Measurements from ENCODE around the gene ZNF639. TPM values are rescaled to one million over a fixed set of nuclear protein-coding genes. Genes with fewer than 3 reads are reported as not detected.

Gene ZNF639
- total RNA-seq, 1 experiment from 2014 or later = 39.3 TPM

DNA sequence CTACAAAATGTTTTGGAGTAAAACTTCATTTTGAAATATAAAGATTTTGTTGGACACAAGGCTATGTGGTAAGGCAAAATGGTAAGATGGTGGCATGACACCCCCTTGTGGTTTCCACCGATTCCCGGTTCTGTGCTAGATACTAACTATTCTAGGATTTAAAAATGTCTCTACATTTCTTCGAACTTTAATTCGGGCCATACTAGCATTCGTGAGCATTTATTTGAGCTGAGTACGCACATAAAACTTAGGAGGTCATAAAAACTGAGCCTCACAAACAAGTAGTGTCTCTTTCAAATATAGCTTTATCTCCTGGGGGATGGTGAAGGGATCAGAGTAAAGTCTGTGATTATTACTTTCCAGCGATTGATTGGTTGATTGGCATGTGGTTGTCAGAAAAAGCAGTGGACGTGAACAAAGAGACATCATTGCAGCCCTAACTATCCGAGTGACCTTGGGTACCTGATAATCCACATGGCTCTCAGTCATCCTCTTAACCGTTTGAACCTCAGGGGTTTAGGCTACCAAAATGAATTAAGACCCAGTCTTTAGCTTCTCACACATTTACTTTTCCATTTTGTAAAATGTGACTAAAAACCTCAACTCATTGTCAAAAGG is 1.1 kb upstream of the ZNF639 start:
- Histone ChIP-seq H3F3A (ENCODE audit: insufficient read depth, low read depth) (peaks cover 7% of the 10 kb centered on the region; the same call in 1 of the 2 replicates), H3K27me3 (ENCODE audit: insufficient read depth, low read depth) (no peaks in the 10 kb centered on the region), H3K4me2 (peak overlapping the region; percentile 97), H3K9me2 (ENCODE audit: insufficient read depth) (no peaks in the 10 kb centered on the region), H2AFZ (peak overlapping the region; percentile 96), H3K36me3 (ENCODE audit: low read depth) (0 out of 2 replicates have a peak, but pooled peaks cover 9% of the 10 kb centered on the region), H3K9me3 (ENCODE audit: insufficient read depth, low read depth) (no peaks in the 10 kb centered on the region), H3K79me2 (ENCODE audit: low read depth) (peaks cover 38% of the 10 kb centered on the region), H3K4me1 (replicated peaks; ENCODE audit: insufficient read depth) (peaks cover 25% of the 10 kb centered on the region), H3K27ac (peak overlapping the region; percentile 60), H4K20me1 (ENCODE audit: insufficient read depth) (peaks cover 25% of the 10 kb centered on the region), H3K4me3 (peak overlapping the region; percentile 80; the same call in 1 of the 2 replicates)
- POLR2A ChIA-PET (ENCODE audit: unreplicated experiment) = interaction anchor here (0.7 kb wide), 3 partner anchors 28 to 603 kb away, joined by 6 to 9 read pairs (median 8); no protein-coding TSS in a partner anchor
- CTCF ChIA-PET = interaction anchor here (0.6 to 1.9 kb wide), 4 partner anchors 25 to 306 kb away, joined by 3 to 11 read pairs (median 4); partner anchors contain the start of gene MFN1
- DNase-seq = peak in 1 of 2 experiments; percentile 32
- no TSS peak for BruUV-seq (replicated peaks)
- intact Hi-C loops (cut with micrococcal nuclease; ENCODE audit: unreplicated experiment) = loop anchor here (1.0 kb wide), 3 partner anchors 26 to 306 kb away; partner anchors contain the start of genes MFN1 and PIK3CA
- no peak for TF ChIP-seq EZH2 (IDR thresholded peaks at IDR 0.05; ENCODE audit: low read depth)
- TF ChIP-seq, protein P1, sequence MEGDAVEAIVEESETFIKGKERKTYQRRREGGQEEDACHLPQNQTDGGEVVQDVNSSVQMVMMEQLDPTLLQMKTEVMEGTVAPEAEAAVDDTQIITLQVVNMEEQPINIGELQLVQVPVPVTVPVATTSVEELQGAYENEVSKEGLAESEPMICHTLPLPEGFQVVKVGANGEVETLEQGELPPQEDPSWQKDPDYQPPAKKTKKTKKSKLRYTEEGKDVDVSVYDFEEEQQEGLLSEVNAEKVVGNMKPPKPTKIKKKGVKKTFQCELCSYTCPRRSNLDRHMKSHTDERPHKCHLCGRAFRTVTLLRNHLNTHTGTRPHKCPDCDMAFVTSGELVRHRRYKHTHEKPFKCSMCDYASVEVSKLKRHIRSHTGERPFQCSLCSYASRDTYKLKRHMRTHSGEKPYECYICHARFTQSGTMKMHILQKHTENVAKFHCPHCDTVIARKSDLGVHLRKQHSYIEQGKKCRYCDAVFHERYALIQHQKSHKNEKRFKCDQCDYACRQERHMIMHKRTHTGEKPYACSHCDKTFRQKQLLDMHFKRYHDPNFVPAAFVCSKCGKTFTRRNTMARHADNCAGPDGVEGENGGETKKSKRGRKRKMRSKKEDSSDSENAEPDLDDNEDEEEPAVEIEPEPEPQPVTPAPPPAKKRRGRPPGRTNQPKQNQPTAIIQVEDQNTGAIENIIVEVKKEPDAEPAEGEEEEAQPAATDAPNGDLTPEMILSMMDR (conservative IDR thresholded peaks at IDR 0.05) = peak; percentile 55

DNA sequence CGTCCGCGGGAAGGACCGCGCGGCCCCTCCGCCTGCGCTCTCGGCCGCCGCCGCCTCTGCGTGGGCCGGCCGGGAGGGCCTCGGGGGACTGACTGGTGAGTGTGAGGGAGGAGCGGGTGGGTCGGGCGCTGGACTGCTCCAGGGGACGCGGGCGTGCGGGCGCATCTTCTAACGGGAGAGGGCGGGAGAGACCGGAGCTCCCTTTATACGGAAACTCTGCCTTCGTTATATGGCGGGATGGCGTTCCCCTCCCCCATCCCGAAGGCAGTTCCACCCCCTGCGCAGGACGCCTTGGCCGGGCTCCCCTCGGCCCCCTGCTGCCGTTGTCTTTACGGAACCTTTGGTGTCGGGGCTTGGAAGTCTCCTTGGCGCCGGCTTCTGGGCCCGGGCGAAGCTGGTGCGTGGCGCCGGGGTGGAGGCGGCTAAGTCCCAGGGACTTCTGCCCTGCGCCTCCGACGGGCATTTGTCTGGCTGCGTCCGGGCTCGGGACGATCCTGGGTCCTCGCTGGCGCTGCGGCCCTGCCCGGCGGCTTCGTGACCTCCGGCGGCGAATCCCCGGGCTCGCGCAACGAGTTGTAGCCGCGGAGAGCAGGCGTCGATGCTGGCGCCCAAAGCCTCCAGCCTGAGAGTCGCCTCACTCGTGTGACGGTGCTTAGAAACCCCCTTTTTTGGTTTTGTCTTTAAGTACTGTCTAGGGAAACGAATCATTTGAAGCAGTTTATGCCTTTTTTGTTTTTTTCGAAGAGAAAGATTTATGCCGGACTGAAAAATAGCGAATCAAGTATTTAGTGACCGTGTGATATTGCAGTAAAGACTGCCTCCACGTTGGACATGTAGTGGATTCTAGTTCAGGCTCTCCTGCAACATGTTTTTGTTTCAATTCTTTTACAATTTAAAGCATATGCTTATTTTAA is 623 bp downstream of the ZNF639 start:
- DNase-seq = peak; percentile 48 to 68
- Histone ChIP-seq H4K20me1 (ENCODE audit: insufficient read depth) (peaks cover 28% of the 10 kb centered on the region), H3K27me3 (ENCODE audit: insufficient read depth, low read depth) (no peaks in the 10 kb centered on the region), H3K4me1 (replicated peaks; ENCODE audit: insufficient read depth) (peaks cover 25% of the 10 kb centered on the region), H2AFZ (peak overlapping the region; percentile 96), H3K4me2 (peak overlapping the region; percentile 97), H3K79me2 (ENCODE audit: low read depth) (peaks cover 54% of the 10 kb centered on the region), H3K4me3 (peak overlapping the region; percentile 80), H3K36me3 (ENCODE audit: low read depth) (peaks cover 24% of the 10 kb centered on the region; the same call in 1 of the 2 replicates), H3F3A (ENCODE audit: insufficient read depth, low read depth) (peaks cover 7% of the 10 kb centered on the region; the same call in 1 of the 2 replicates), H3K27ac (peak overlapping the region; percentile 60), H3K9me3 (ENCODE audit: insufficient read depth, low read depth) (no peaks in the 10 kb centered on the region), H3K9me2 (ENCODE audit: insufficient read depth) (no peaks in the 10 kb centered on the region)
- ChIA-PET CTCF (no interaction called here), POLR2A (ENCODE audit: unreplicated experiment) (interaction anchor here (0.6 to 1.0 kb wide), 3 partner anchors 97 to 239 kb away, joined by 3 to 7 read pairs (median 3); partner anchors contain the start of gene ACTL6A)
- no TSS peak for BruUV-seq (replicated peaks)
- TF ChIP-seq, protein P1 (conservative IDR thresholded peaks at IDR 0.05) = no peak
- no peak for TF ChIP-seq EZH2 (IDR thresholded peaks at IDR 0.05; ENCODE audit: low read depth)
- intact Hi-C loops (cut with micrococcal nuclease; ENCODE audit: unreplicated experiment) = loop anchor here (1.0 kb wide), 1 partner anchor 235 kb away; no protein-coding TSS in a partner anchor

DNA sequence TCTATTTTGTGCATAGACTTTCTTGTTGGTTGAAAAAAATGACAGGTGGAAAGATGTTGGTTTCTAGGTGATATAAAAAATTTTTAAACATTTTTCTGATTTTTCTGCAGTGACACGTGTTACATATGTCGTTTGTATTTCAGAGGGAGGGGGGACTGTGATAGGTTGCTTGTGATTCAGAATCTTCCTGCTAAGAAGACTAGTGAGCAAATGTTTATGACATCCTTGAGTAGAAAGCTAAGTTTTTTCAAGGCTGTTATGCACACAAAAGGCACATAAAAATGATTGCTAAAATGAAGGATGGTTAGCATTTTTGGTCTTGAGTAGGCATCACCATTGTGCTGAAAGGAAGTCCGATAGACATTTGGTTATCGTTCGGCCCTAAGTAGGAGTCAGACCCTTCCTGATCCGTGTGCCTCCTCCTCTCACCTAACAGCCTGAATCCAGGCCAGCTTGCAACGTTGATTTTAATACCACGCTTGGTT is 1.5 kb downstream of the ZNF639 start:
- BruUV-seq (replicated peaks) = TSS peak; percentile 36
- DNase-seq = no peak
- Histone ChIP-seq H3F3A (ENCODE audit: insufficient read depth, low read depth) (peaks cover 7% of the 10 kb centered on the region; the same call in 1 of the 2 replicates), H3K4me3 (peak overlapping the region; percentile 80), H4K20me1 (ENCODE audit: insufficient read depth) (peaks cover 28% of the 10 kb centered on the region), H3K9me3 (ENCODE audit: insufficient read depth, low read depth) (no peaks in the 10 kb centered on the region), H3K79me2 (ENCODE audit: low read depth) (peaks cover 58% of the 10 kb centered on the region), H2AFZ (peak overlapping the region; percentile 96), H3K9me2 (ENCODE audit: insufficient read depth) (no peaks in the 10 kb centered on the region), H3K4me1 (replicated peaks; ENCODE audit: insufficient read depth) (peaks cover 25% of the 10 kb centered on the region), H3K4me2 (peak overlapping the region; percentile 97), H3K27ac (peak overlapping the region; percentile 60; the same call in 1 of the 2 replicates), H3K36me3 (ENCODE audit: low read depth) (peaks cover 33% of the 10 kb centered on the region), H3K27me3 (ENCODE audit: insufficient read depth, low read depth) (no peaks in the 10 kb centered on the region)
- CTCF ChIA-PET = no interaction called here
- intact Hi-C loops (cut with micrococcal nuclease; ENCODE audit: unreplicated experiment) = no loop called here
- TF ChIP-seq, protein P1 (conservative IDR thresholded peaks at IDR 0.05) = no peak
- TF ChIP-seq EZH2 (IDR thresholded peaks at IDR 0.05; ENCODE audit: low read depth) = no peak
- POLR2A ChIA-PET (ENCODE audit: unreplicated experiment) = interaction anchor here (0.6 kb wide), 1 partner anchor 1837 kb away, joined by 4 read pairs; no protein-coding TSS in a partner anchor
